CD14-positive monocyte (primary cell): ENCODE data around the gene PCID2. TPM values are rescaled to one million over a fixed set of nuclear protein-coding genes. Genes with fewer than 3 reads are reported as not detected.

Experiments used
- DNase-seq, 3 donors: peaks; one replicate each; pipeline ENCODE4 v3.0.0-alpha.2; 2011 to 2022
- H2AFZ ChIP-seq: 2 replicates; pipeline ENCODE4 v1.6.0; 2012; ENCODE audit warnings: mild to moderate bottlenecking, low read depth, low read length, inconsistent platforms; ENCODE audit not compliant: insufficient read depth, poor library complexity, severe bottlenecking
- H3K27ac ChIP-seq, 2 donors: 1 replicate in 1 of 2; 2 replicates in 1 of 2; pipeline ENCODE4 v1.5.1; 2012 to 2013; ENCODE audit warnings: low read length in 2 of 2, control low read depth in 1 of 2, inconsistent platforms in 1 of 2, low read depth in 1 of 2, mild to moderate bottlenecking in 1 of 2
- H3K27me3 ChIP-seq, 2 donors: one replicate each; pipeline versions ENCODE4 v1.6.0 to v1.6.1; 2011 to 2013; ENCODE audit warnings: low read length in 2 of 2; ENCODE audit not compliant: control insufficient read depth in 2 of 2, insufficient read depth in 2 of 2
- H3K36me3 ChIP-seq, 2 donors: replicated peaks in 1 of 2; 1 replicate in 1 of 2; 2 replicates in 1 of 2; pipeline versions ENCODE4 v1.5.1 to v1.6.1; 2012 to 2013; ENCODE audit warnings: low read length in 2 of 2, control low read depth in 1 of 2, inconsistent platforms in 1 of 2, mild to moderate bottlenecking in 1 of 2; ENCODE audit not compliant: insufficient read depth in 2 of 2, control insufficient read depth in 1 of 2
- H3K4me1 ChIP-seq, 2 donors: 1 replicate in 1 of 2; 2 replicates in 1 of 2; pipeline versions ENCODE4 v1.5.1 to v1.6.1; 2012 to 2013; ENCODE audit warnings: low read length in 2 of 2, control low read depth in 1 of 2, inconsistent platforms in 1 of 2, mild to moderate bottlenecking in 1 of 2, moderate library complexity in 1 of 2; ENCODE audit not compliant: insufficient read depth in 2 of 2, control insufficient read depth in 1 of 2
- H3K4me2 ChIP-seq: replicated peaks from 2 replicates; pipeline ENCODE3; 2012; ENCODE audit warnings: low read length, moderate library complexity, mild to moderate bottlenecking; ENCODE audit not compliant: poor library complexity, severe bottlenecking; ENCODE audit errors: extremely low read depth
- H3K4me3 ChIP-seq, 3 experiments: fragments of 200-600 bp in 1 of 3; sonication (generic) in 1 of 3; replicated peaks in 1 of 3; 1 replicate in 2 of 3; 2 replicates in 1 of 3; pipeline ENCODE4 v1.5.1; 2011 to 2013; ENCODE audit warnings: low read length in 3 of 3, mild to moderate bottlenecking in 3 of 3, control low read depth in 2 of 3, low read depth in 2 of 3, inconsistent platforms in 1 of 3, moderate library complexity in 1 of 3
- H3K79me2 ChIP-seq: 2 replicates; pipeline ENCODE4 v1.6.0; 2012; ENCODE audit warnings: mild to moderate bottlenecking, control low read depth, inconsistent platforms, low read length, moderate library complexity; ENCODE audit not compliant: insufficient read depth
- H3K9ac ChIP-seq: 2 replicates; pipeline ENCODE4 v1.6.0; 2017; ENCODE audit warnings: low read length, mild to moderate bottlenecking; ENCODE audit not compliant: insufficient read depth, poor library complexity, severe bottlenecking
- H3K9me3 ChIP-seq, 2 donors: replicated peaks in 1 of 2; 1 replicate in 1 of 2; 2 replicates in 1 of 2; pipeline versions ENCODE4 v1.5.1 to v1.6.1; 2012 to 2013; ENCODE audit warnings: low read length in 2 of 2, control low read depth in 1 of 2; ENCODE audit not compliant: control insufficient read depth in 1 of 2, insufficient read depth in 1 of 2
- H4K20me1 ChIP-seq: 2 replicates; pipeline ENCODE4 v1.6.0; 2012; ENCODE audit warnings: mild to moderate bottlenecking, low read length, control low read depth, moderate library complexity; ENCODE audit not compliant: insufficient read depth
- H3K27ac Mint-ChIP-seq, 7 donors: one replicate each; pipeline ENCODE4 v1.8.0; 2020; ENCODE audit warnings: mild to moderate bottlenecking in 7 of 7, mixed read lengths in 7 of 7, moderate library complexity in 6 of 7, inconsistent platforms in 2 of 7
- H3K27me3 Mint-ChIP-seq, 3 donors: one replicate each; pipeline ENCODE4 v1.8.0; 2021 to 2022; ENCODE audit warnings: low read depth in 3 of 3, mild to moderate bottlenecking in 3 of 3, mixed read lengths in 3 of 3, moderate library complexity in 3 of 3, inconsistent platforms in 1 of 3
- H3K36me3 Mint-ChIP-seq, 2 donors: one replicate each; pipeline ENCODE4 v1.8.0; 2020; ENCODE audit warnings: mixed read lengths in 2 of 2, inconsistent platforms in 1 of 2, mild to moderate bottlenecking in 1 of 2
- H3K4me1 Mint-ChIP-seq: one replicate; pipeline ENCODE4 v1.8.0; 2020; ENCODE audit warnings: mild to moderate bottlenecking, mixed read lengths
- H3K4me3 Mint-ChIP-seq, 2 donors: one replicate each; pipeline ENCODE4 v1.8.0; 2020; ENCODE audit warnings: mild to moderate bottlenecking in 2 of 2, mixed read lengths in 2 of 2, moderate library complexity in 1 of 2
- H3K9me3 Mint-ChIP-seq, 7 donors: one replicate each; pipeline ENCODE4 v1.8.0; 2020 to 2022; ENCODE audit warnings: mixed read lengths in 7 of 7, mild to moderate bottlenecking in 6 of 7, moderate library complexity in 6 of 7, inconsistent platforms in 2 of 7
- WGBS: methylation state at CpG from one replicate; pipeline ENCODE4 v1.1.5; 2013; ENCODE audit warnings: missing lambda C conversion rate; ENCODE audit not compliant: insufficient coverage; 5-methylcytosine and 5-hydroxymethylcytosine counted together
- intact Hi-C, 2 donors: fragments of 100-400 bp; cut with micrococcal nuclease; formaldehyde crosslinking; loops; one replicate each; pipeline versions ENCODE4 v1.15.0 to v1.15.1; 2023
- polyA plus RNA-seq, 3 donors: library from polyadenylated mRNA; depleted of rRNA in 1 of 3; unstranded in 2 of 3; stranded (reverse) in 1 of 3; fragments of 300-500 nt in 2 of 3; fragments of >200 nt in 1 of 3; fragmentation: Illumina TruSeq in 2 of 3; gene quantifications; 1 replicate in 2 of 3; 2 replicates in 1 of 3; pipeline ENCODE4 v1.2.3, GENCODE V29; 2012 to 2021
- TF ChIP-seq, protein P1 (sequence below): fragments of 200-600 bp; IDR thresholded peaks from one replicate; pipeline ENCODE4 v1.8.0; 2022; ENCODE audit warnings: antibody characterized with exemption, mild to moderate bottlenecking

Gene PCID2
- polyA plus RNA-seq, 3 donors, result 31.5 to 39.8 (median 34.2) TPM

DNA sequence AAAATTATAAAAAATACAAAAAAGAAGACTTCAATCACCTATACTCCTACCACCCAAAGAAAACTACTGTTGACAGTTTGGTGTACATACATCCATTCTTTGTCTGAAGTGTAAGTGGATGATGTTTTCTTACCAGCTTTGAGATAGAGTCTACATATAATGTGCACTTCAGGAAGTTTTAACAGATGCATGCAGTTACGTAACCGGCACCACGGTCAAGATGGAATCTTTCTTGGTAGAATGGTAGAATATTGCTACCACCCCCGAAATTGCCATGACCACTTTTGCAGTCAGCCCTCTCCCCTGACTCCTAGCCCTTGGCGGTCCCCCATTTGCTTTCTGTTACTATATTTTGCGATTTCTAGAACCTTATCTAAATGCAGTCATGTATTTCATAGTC, 2.4 kb upstream of the PCID2 start:
- H3K4me3 ChIP-seq, result peak overlapping the region in 1 of 3 experiments; percentile 90
- H3K4me3 Mint-ChIP-seq, result peak overlapping the region; percentile 24 to 79
- H3K27ac ChIP-seq, result peak overlapping the region in 1 of 2 donors; percentile 87
- peak overlapping the region; percentile 81 for H3K4me2 ChIP-seq
- peaks cover 4 to 41% of the 10 kb centered on the region in 2 donors for H3K36me3 ChIP-seq
- peaks cover 14 to 30% of the 10 kb centered on the region in 2 donors for H3K4me1 ChIP-seq
- H3K9me3 Mint-ChIP-seq, result peaks cover 0 to 2% (median 0%) of the 10 kb centered on the region in 7 donors
- H4K20me1 ChIP-seq, result peaks cover 57% of the 10 kb centered on the region
- WGBS, result no CpG with 5 or more reads among the region's 6 CpGs
- TF ChIP-seq, protein P1, sequence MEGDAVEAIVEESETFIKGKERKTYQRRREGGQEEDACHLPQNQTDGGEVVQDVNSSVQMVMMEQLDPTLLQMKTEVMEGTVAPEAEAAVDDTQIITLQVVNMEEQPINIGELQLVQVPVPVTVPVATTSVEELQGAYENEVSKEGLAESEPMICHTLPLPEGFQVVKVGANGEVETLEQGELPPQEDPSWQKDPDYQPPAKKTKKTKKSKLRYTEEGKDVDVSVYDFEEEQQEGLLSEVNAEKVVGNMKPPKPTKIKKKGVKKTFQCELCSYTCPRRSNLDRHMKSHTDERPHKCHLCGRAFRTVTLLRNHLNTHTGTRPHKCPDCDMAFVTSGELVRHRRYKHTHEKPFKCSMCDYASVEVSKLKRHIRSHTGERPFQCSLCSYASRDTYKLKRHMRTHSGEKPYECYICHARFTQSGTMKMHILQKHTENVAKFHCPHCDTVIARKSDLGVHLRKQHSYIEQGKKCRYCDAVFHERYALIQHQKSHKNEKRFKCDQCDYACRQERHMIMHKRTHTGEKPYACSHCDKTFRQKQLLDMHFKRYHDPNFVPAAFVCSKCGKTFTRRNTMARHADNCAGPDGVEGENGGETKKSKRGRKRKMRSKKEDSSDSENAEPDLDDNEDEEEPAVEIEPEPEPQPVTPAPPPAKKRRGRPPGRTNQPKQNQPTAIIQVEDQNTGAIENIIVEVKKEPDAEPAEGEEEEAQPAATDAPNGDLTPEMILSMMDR, result no peak
- H3K27ac Mint-ChIP-seq, result peak overlapping the region in 3 of 7 donors; percentile 1 to 51 (median 20)
- peaks cover 11 to 31% of the 10 kb centered on the region in 2 donors for H3K36me3 Mint-ChIP-seq
- peaks cover 33% of the 10 kb centered on the region for H3K4me1 Mint-ChIP-seq
- no peak overlapping the region for H2AFZ ChIP-seq
- intact Hi-C loops, result loop anchor here in 1 of 2 donors (5.0 to 10.0 kb wide), 2 partner anchors 84 to 281 kb away; partner anchors contain the start of genes DCUN1D2 and LAMP1
- H3K27me3 Mint-ChIP-seq, result no peaks in the 10 kb centered on the region
- H3K9ac ChIP-seq, result no peak overlapping the region
- no peaks in the 10 kb centered on the region for H3K9me3 ChIP-seq
- H3K79me2 ChIP-seq, result peaks cover 84% of the 10 kb centered on the region
- H3K27me3 ChIP-seq, result no peaks in the 10 kb centered on the region
- DNase-seq, result no peak

DNA sequence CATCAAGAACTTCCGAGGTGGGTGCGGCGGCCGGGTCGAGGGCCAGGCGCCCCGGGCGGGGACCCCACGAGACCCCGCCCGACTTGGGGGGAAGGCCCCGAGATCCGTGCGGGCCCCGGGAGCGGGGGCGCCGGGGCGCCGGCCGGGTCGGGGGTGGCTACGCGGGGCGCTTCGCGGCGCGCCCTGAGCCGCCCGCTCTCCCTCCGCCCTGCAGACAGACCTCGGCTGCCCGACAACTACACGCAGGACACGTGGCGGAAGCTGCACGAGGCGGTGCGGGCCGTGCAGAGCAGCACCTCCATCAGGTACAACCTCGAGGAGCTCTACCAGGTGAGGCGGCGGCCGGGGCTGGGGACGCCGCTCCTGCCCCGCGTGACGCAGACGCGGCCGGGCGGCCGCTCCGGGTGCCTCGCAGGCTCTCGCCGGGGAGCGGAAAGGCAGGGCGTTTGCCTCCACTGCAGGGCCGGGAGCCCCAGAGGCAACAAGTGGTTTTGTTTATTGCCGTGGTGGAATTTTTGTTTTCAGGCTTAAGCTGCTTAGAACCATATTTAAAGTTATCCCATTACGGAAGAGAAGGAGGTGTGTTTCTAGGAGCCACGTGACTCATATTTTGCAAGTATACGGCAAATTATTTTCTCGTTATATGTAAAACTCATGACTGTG, 1.4 kb upstream of the PCID2 start:
- Mint-ChIP-seq H3K27me3 (no peaks in the 10 kb centered on the region), H3K9me3 (peaks cover 0 to 2% (median 0%) of the 10 kb centered on the region in 7 donors), H3K27ac (peak overlapping the region; percentile 66 to 88 (median 79)), H3K36me3 (peaks cover 12 to 35% of the 10 kb centered on the region in 2 donors), H3K4me3 (peak overlapping the region; percentile 79 to 90), H3K4me1 (peaks cover 39% of the 10 kb centered on the region)
- peaks cover 14 to 30% of the 10 kb centered on the region in 2 donors for H3K4me1 ChIP-seq
- peaks cover 47% of the 10 kb centered on the region for H4K20me1 ChIP-seq
- intact Hi-C loops, result loop anchor here (2.0 to 10.0 kb wide), 7 partner anchors 55 to 628 kb away; partner anchors contain the start of genes LAMP1 (in 2 of the 2), DCUN1D2 (in 1 of the 2) and TUBGCP3 (in 1 of the 2)
- H3K27me3 ChIP-seq, result no peaks in the 10 kb centered on the region
- no peaks in the 10 kb centered on the region for H3K9me3 ChIP-seq
- under 1% methylated on average over 55 of the region's 67 CpGs for WGBS
- H2AFZ ChIP-seq, result peak overlapping the region; percentile 93
- DNase-seq, result peak; percentile 30 to 46 (median 42)
- peaks cover 84% of the 10 kb centered on the region for H3K79me2 ChIP-seq
- peak overlapping the region; percentile 69 to 90 (median 76) for H3K4me3 ChIP-seq
- H3K4me2 ChIP-seq, result peak overlapping the region; percentile 81
- H3K36me3 ChIP-seq, result peaks cover 4 to 41% of the 10 kb centered on the region in 2 donors
- H3K9ac ChIP-seq, result peak overlapping the region; percentile 98
- H3K27ac ChIP-seq, result peak overlapping the region; percentile 44 to 87
- TF ChIP-seq, protein P1, result no peak
